GM23338 (cell line): ENCODE data around the gene NPR2. TPM values are rescaled to one million over a fixed set of nuclear protein-coding genes. Genes with fewer than 3 reads are reported as not detected.

Source experiments
- ATAC-seq: fragments of 200-7000 bp; cut with Tn5 transposase; 3 replicates; pipeline ENCODE4 v1.9.1; 2020
- DNase-seq: peaks from one replicate; pipeline ENCODE4 v3.0.0-alpha.2; 2015; ENCODE audit warnings: low spot score
- H2AFZ ChIP-seq: fragments of 200-600 bp; sonication (generic); 2 replicates; pipeline ENCODE4 v1.8.0; 2016; ENCODE audit warnings: antibody characterized with exemption, mild to moderate bottlenecking, moderate library complexity
- H3F3A ChIP-seq: fragments of 200-600 bp; sonication (generic); replicated peaks from 2 replicates; pipeline ENCODE4 v1.8.0; 2017; ENCODE audit warnings: antibody characterized with exemption, mixed run types, low read depth
- H3K27ac ChIP-seq: fragments of 200-600 bp; sonication (generic); 2 replicates; pipeline ENCODE4 v1.6.1; 2016; ENCODE audit warnings: low read depth
- H3K27me3 ChIP-seq: fragments of 200-600 bp; sonication (generic); 2 replicates; pipeline ENCODE4 v1.8.0; 2016; ENCODE audit warnings: mild to moderate bottlenecking, mixed run types, moderate library complexity; ENCODE audit not compliant: insufficient read depth
- H3K36me3 ChIP-seq: fragments of 200-600 bp; sonication (generic); 2 replicates; pipeline ENCODE4 v1.8.0; 2016; ENCODE audit warnings: mild to moderate bottlenecking; ENCODE audit not compliant: insufficient read depth
- H3K4me1 ChIP-seq: fragments of 200-600 bp; sonication (generic); 2 replicates; pipeline ENCODE4 v1.8.0; 2016; ENCODE audit warnings: mild to moderate bottlenecking, moderate library complexity; ENCODE audit not compliant: insufficient read depth
- H3K4me2 ChIP-seq: fragments of 200-600 bp; sonication (generic); 2 replicates; pipeline ENCODE4 v1.7.1; 2017; ENCODE audit warnings: mixed run types
- H3K4me3 ChIP-seq: fragments of 200-600 bp; sonication (generic); 2 replicates; pipeline ENCODE4 v1.6.1; 2016; ENCODE audit warnings: mixed run types
- H3K79me2 ChIP-seq: fragments of 200-600 bp; sonication (generic); replicated peaks from 2 replicates; pipeline ENCODE4 v1.8.0; 2017; ENCODE audit warnings: mild to moderate bottlenecking; ENCODE audit not compliant: insufficient read depth
- H3K9me2 ChIP-seq: fragments of 200-600 bp; sonication (generic); 2 replicates; pipeline ENCODE4 v1.8.0; 2017; ENCODE audit not compliant: insufficient read depth
- H4K20me1 ChIP-seq: fragments of 200-600 bp; sonication (generic); replicated peaks from 2 replicates; pipeline ENCODE4 v1.8.0; 2017; ENCODE audit warnings: mild to moderate bottlenecking; ENCODE audit not compliant: insufficient read depth
- H3K27ac Mint-ChIP-seq: 2 replicates; pipeline ENCODE4 v1.8.0; 2020; ENCODE audit warnings: inconsistent platforms, mild to moderate bottlenecking, moderate library complexity, mixed read lengths
- H3K27me3 Mint-ChIP-seq: 3 replicates; pipeline ENCODE4 v1.8.0; 2022; ENCODE audit warnings: low read depth, mild to moderate bottlenecking, moderate library complexity, mixed read lengths, inconsistent platforms; ENCODE audit not compliant: insufficient read depth, poor library complexity
- H3K36me3 Mint-ChIP-seq: 3 replicates; pipeline ENCODE4 v1.8.0; 2021; ENCODE audit warnings: low read depth, mild to moderate bottlenecking, inconsistent platforms, moderate library complexity, mixed read lengths
- H3K4me1 Mint-ChIP-seq: 3 replicates; pipeline ENCODE4 v1.8.0; 2020; ENCODE audit warnings: mild to moderate bottlenecking, inconsistent platforms, mixed read lengths
- H3K4me3 Mint-ChIP-seq: 3 replicates; pipeline ENCODE4 v1.8.0; 2021; ENCODE audit warnings: moderate library complexity, mild to moderate bottlenecking, inconsistent platforms, mixed read lengths
- H3K9me3 Mint-ChIP-seq: 3 replicates; pipeline ENCODE4 v1.8.0; 2020; ENCODE audit warnings: moderate library complexity, mild to moderate bottlenecking, inconsistent platforms, mixed read lengths
- CREB1 ChIP-seq: fragments of 250-450 bp; sonication (Bioruptor Pico); IDR thresholded peaks from 2 replicates; pipeline ENCODE4 v1.5.0; 2020; ENCODE audit warnings: low read depth, mild to moderate bottlenecking, moderate library complexity
- EZH2 ChIP-seq: fragments of 200-600 bp; sonication (generic); IDR thresholded peaks from one replicate; pipeline ENCODE4 v1.8.0; 2017; ENCODE audit warnings: antibody characterized with exemption, mild to moderate bottlenecking, low read depth; ENCODE audit not compliant: unreplicated experiment
- NANOG ChIP-seq: IDR thresholded peaks from 2 replicates; pipeline ENCODE4 v1.6.1; 2016; ENCODE audit warnings: antibody characterized with exemption, borderline replicate concordance
- ZNF331 ChIP-seq: fragments of 250-450 bp; sonication (Bioruptor Pico); IDR thresholded peaks from 2 replicates; pipeline ENCODE4 v1.5.0; 2020; ENCODE audit warnings: low read depth, mild to moderate bottlenecking, moderate library complexity
- ZNF462 ChIP-seq: fragments of 250-450 bp; sonication (Bioruptor Pico); IDR thresholded peaks from 2 replicates; pipeline ENCODE4 v1.5.0; 2020; ENCODE audit warnings: mild to moderate bottlenecking, moderate library complexity
- polyA plus RNA-seq: library from polyadenylated mRNA; unstranded; fragments of >200 nt; fragmentation: Nextera tagmentation; extraction: Ambion mirVana; gene quantifications from 2 replicates; pipeline ENCODE4 v1.2.1, GENCODE V29; 2016
- total RNA-seq: library from RNA; depleted of rRNA; stranded (reverse); fragments of >200 nt; shearing (Covaris generic); gene quantifications from 2 replicates; pipeline ENCODE4 v1.2.3, GENCODE V29; 2014
- TF ChIP-seq, protein P1 (sequence below): IDR thresholded peaks from 2 replicates; pipeline ENCODE4 v1.6.1; 2016; ENCODE audit warnings: antibody characterized with exemption

NPR2 gene
- total and polyA plus RNA-seq, 2 experiments from 2014 or later = 9.0 to 14.4 TPM

GRCh38 chr9:35793461-35793860 lies 2.1 kb downstream of the NPR2 start (continued):
- TF ChIP-seq ZNF462 (CRISPR knock-in tag) = no peak
- no peak for TF ChIP-seq NANOG
- TF ChIP-seq, protein P1, sequence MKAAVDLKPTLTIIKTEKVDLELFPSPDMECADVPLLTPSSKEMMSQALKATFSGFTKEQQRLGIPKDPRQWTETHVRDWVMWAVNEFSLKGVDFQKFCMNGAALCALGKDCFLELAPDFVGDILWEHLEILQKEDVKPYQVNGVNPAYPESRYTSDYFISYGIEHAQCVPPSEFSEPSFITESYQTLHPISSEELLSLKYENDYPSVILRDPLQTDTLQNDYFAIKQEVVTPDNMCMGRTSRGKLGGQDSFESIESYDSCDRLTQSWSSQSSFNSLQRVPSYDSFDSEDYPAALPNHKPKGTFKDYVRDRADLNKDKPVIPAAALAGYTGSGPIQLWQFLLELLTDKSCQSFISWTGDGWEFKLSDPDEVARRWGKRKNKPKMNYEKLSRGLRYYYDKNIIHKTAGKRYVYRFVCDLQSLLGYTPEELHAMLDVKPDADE = no peak
- no peak for TF ChIP-seq ZNF331
- no peak for TF ChIP-seq CREB1 (CRISPR knock-in tag)
- no peak for TF ChIP-seq EZH2

DNA sequence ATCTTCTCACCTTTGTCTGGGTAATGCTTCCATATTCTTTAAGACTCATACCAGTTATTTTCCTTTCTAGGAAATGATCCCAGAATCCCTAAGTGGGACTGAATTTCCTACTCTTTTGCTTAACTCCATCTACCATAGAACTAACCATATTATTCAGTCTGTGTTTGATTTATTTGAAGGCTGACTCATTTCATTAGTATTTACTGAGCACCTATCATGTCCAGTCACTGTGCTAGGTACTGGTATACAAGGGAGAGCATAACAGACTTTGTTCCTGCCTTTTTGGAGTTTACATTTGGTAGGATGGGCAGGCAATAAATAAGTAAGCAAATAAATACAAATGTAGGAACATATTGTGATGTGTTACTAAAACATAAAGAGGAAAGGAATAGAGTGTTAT lies 4.3 kb downstream of the NPR2 start:
- H3K9me3 Mint-ChIP-seq = no peaks in the 10 kb centered on the region
- Histone ChIP-seq H3K4me3 (no peak overlapping the region), H3K4me1 (peaks cover 6% of the 10 kb centered on the region; the same call in 1 of the 2 replicates), H4K20me1 (no peaks in the 10 kb centered on the region; the same call in 1 of the 2 replicates), H3K27ac (no peak overlapping the region), H3K9me2 (no peaks in the 10 kb centered on the region), H2AFZ (no peak overlapping the region), H3F3A (0 out of 2 replicates have a peak, but pooled peaks cover 3% of the 10 kb centered on the region), H3K27me3 (peaks cover 4% of the 10 kb centered on the region; the same call in 1 of the 2 replicates), H3K4me2 (no peak overlapping the region), H3K79me2 (no peaks in the 10 kb centered on the region), H3K36me3 (no peaks in the 10 kb centered on the region)
- H3K4me1 Mint-ChIP-seq = peaks cover 10% of the 10 kb centered on the region; the same call in 2 of the 3 replicates
- H3K27ac Mint-ChIP-seq = no peak overlapping the region
- TF ChIP-seq, protein P1 = no peak
- no peak for TF ChIP-seq ZNF462 (CRISPR knock-in tag)
- no peak for ATAC-seq
- no peak overlapping the region for H3K4me3 Mint-ChIP-seq
- peaks cover 14% of the 10 kb centered on the region for H3K27me3 Mint-ChIP-seq
- H3K36me3 Mint-ChIP-seq = no peaks in the 10 kb centered on the region; the same call in 2 of the 3 replicates
- no peak for DNase-seq
